ENCODE results near the gene MATN1.

DNA sequence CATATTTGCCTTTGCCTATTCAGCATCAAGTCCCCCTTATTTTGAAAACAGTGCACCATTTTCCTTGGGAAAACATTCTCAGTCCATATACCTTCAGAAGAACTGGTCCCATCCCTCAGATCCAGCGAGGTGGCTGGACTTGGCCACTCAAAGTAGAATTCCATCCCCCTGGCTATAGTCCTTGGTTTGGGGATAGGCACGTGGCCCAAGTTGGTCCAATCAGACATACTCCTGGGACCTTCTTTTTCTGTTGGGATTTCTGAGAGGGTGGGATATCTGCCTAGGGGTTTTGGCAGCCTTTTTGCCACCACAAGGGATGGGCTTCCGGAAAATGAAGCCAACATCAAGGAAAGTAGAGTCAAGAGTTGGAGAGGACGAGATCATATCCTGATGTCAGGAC, 10.7 kb upstream of the MATN1 start:
- TF ChIP-seq GABPB1 (CRISPR knock-in tag; IDR thresholded peaks at IDR 0.05) (no peak), ESRRA (CRISPR knock-in tag; IDR thresholded peaks at IDR 0.05; ENCODE audit: borderline replicate concordance) (no peak), JUN (CRISPR knock-in tag; IDR thresholded peaks at IDR 0.05) (no peak), RORB (CRISPR knock-in tag; IDR thresholded peaks at IDR 0.05) (no peak), NFYB (CRISPR knock-in tag; conservative IDR thresholded peaks at IDR 0.05; ENCODE audit: low read depth) (no peak), NR3C1 (CRISPR knock-in tag; conservative IDR thresholded peaks at IDR 0.05; ENCODE audit: low read depth) (no peak)
- TF ChIP-seq, protein P1, sequence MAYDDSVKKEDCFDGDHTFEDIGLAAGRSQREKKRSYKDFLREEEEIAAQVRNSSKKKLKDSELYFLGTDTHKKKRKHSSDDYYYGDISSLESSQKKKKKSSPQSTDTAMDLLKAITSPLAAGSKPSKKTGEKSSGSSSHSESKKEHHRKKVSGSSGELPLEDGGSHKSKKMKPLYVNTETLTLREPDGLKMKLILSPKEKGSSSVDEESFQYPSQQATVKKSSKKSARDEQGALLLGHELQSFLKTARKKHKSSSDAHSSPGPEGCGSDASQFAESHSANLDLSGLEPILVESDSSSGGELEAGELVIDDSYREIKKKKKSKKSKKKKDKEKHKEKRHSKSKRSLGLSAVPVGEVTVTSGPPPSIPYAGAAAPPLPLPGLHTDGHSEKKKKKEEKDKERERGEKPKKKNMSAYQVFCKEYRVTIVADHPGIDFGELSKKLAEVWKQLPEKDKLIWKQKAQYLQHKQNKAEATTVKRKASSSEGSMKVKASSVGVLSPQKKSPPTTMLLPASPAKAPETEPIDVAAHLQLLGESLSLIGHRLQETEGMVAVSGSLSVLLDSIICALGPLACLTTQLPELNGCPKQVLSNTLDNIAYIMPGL (CRISPR knock-in tag; IDR thresholded peaks at IDR 0.05), result no peak
- TF ChIP-seq, protein P2, sequence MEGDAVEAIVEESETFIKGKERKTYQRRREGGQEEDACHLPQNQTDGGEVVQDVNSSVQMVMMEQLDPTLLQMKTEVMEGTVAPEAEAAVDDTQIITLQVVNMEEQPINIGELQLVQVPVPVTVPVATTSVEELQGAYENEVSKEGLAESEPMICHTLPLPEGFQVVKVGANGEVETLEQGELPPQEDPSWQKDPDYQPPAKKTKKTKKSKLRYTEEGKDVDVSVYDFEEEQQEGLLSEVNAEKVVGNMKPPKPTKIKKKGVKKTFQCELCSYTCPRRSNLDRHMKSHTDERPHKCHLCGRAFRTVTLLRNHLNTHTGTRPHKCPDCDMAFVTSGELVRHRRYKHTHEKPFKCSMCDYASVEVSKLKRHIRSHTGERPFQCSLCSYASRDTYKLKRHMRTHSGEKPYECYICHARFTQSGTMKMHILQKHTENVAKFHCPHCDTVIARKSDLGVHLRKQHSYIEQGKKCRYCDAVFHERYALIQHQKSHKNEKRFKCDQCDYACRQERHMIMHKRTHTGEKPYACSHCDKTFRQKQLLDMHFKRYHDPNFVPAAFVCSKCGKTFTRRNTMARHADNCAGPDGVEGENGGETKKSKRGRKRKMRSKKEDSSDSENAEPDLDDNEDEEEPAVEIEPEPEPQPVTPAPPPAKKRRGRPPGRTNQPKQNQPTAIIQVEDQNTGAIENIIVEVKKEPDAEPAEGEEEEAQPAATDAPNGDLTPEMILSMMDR (IDR thresholded peaks at IDR 0.05), result no peak
- TF ChIP-seq, protein P3, sequence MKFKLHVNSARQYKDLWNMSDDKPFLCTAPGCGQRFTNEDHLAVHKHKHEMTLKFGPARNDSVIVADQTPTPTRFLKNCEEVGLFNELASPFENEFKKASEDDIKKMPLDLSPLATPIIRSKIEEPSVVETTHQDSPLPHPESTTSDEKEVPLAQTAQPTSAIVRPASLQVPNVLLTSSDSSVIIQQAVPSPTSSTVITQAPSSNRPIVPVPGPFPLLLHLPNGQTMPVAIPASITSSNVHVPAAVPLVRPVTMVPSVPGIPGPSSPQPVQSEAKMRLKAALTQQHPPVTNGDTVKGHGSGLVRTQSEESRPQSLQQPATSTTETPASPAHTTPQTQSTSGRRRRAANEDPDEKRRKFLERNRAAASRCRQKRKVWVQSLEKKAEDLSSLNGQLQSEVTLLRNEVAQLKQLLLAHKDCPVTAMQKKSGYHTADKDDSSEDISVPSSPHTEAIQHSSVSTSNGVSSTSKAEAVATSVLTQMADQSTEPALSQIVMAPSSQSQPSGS (CRISPR knock-in tag; IDR thresholded peaks at IDR 0.05; ENCODE audit: borderline replicate concordance, low read depth), result no peak
- TF ChIP-seq, protein P4, sequence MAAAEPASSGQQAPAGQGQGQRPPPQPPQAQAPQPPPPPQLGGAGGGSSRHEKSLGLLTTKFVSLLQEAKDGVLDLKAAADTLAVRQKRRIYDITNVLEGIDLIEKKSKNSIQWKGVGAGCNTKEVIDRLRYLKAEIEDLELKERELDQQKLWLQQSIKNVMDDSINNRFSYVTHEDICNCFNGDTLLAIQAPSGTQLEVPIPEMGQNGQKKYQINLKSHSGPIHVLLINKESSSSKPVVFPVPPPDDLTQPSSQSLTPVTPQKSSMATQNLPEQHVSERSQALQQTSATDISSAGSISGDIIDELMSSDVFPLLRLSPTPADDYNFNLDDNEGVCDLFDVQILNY (CRISPR knock-in tag; IDR thresholded peaks at IDR 0.05), result no peak
- TF ChIP-seq, protein P5, sequence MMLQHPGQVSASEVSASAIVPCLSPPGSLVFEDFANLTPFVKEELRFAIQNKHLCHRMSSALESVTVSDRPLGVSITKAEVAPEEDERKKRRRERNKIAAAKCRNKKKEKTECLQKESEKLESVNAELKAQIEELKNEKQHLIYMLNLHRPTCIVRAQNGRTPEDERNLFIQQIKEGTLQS (CRISPR knock-in tag; conservative IDR thresholded peaks at IDR 0.05), result no peak

Measured in WTC11 (cell line).